PC-9 (cell line): ENCODE measurements around the gene CACNA1D. TPM values are rescaled to one million over a fixed set of nuclear protein-coding genes. Genes with fewer than 3 reads are reported as not detected.

Source experiments
- BruUV-seq: library from RNA; stranded (reverse); fragments of 400-500 nt; replicated peaks from 2 replicates; lab custom pipeline; 2021; lab: Mats Ljungman, UMichigan
- CTCF ChIA-PET: fragments of 300-600 bp; sonication (Branson Sonifier 250); formaldehyde crosslinking; loops from one replicate; lab custom pipeline; 2022; ENCODE audit warnings: antibody characterized with exemption; lab: Charles Lee
- POLR2A ChIA-PET: fragments of 300-600 bp; sonication (Branson Sonifier 250); formaldehyde crosslinking; loops from one replicate; lab custom pipeline; 2022; ENCODE audit warnings: antibody characterized with exemption; ENCODE audit not compliant: unreplicated experiment; lab: Charles Lee
- DNase-seq, 2 experiments: peaks; one replicate each; pipeline versions ENCODE4 v3.0.0 to v3.0.0-alpha.2; 2015 to 2022; ENCODE audit warnings: mixed read lengths in 1 of 2
- H2AFZ ChIP-seq: fragments of 200-600 bp; sonication (generic); 2 replicates; pipeline ENCODE4 v1.8.1; 2017; ENCODE audit warnings: antibody characterized with exemption
- H3F3A ChIP-seq: fragments of 200-600 bp; sonication (generic); 2 replicates; pipeline ENCODE4 v1.8.1; 2017; ENCODE audit warnings: antibody characterized with exemption, mild to moderate bottlenecking, low read depth; ENCODE audit not compliant: insufficient read depth
- H3K27ac ChIP-seq: fragments of 200-600 bp; sonication (generic); 2 replicates; pipeline ENCODE4 v1.6.1; 2016; ENCODE audit warnings: mixed run types
- H3K27me3 ChIP-seq: fragments of 200-600 bp; sonication (generic); 2 replicates; pipeline ENCODE4 v1.6.1; 2016; ENCODE audit warnings: low read depth, mixed run types; ENCODE audit not compliant: insufficient read depth
- H3K36me3 ChIP-seq: fragments of 200-600 bp; sonication (generic); 2 replicates; pipeline ENCODE4 v1.6.1; 2016; ENCODE audit warnings: low read depth, mixed run types
- H3K4me1 ChIP-seq: fragments of 200-600 bp; sonication (generic); replicated peaks from 2 replicates; pipeline ENCODE4 v1.6.1; 2016; ENCODE audit warnings: mixed run types; ENCODE audit not compliant: insufficient read depth
- H3K4me2 ChIP-seq: fragments of 200-600 bp; sonication (generic); 2 replicates; pipeline ENCODE4 v1.6.1; 2017; ENCODE audit warnings: mixed run types
- H3K4me3 ChIP-seq: fragments of 200-600 bp; sonication (generic); 2 replicates; pipeline ENCODE4 v1.6.1; 2016; ENCODE audit warnings: mixed run types
- H3K79me2 ChIP-seq: fragments of 200-600 bp; sonication (generic); 2 replicates; pipeline ENCODE4 v1.6.1; 2017; ENCODE audit warnings: low read depth, mixed run types
- H3K9me2 ChIP-seq: fragments of 200-600 bp; sonication (generic); 2 replicates; pipeline ENCODE4 v1.8.1; 2017; ENCODE audit warnings: mild to moderate bottlenecking; ENCODE audit not compliant: insufficient read depth
- H3K9me3 ChIP-seq: fragments of 200-600 bp; sonication (generic); 2 replicates; pipeline ENCODE4 v1.8.1; 2016; ENCODE audit warnings: low read depth; ENCODE audit not compliant: insufficient read depth
- H4K20me1 ChIP-seq: fragments of 200-600 bp; sonication (generic); 2 replicates; pipeline ENCODE4 v1.8.1; 2017; ENCODE audit not compliant: insufficient read depth
- CTCF ChIP-seq: fragments of 200-600 bp; sonication (generic); conservative IDR thresholded peaks from 2 replicates; pipeline ENCODE4 v1.6.1; 2017; ENCODE audit warnings: mixed run types, antibody characterized with exemption, mild to moderate bottlenecking, moderate library complexity
- EZH2 ChIP-seq: fragments of 200-600 bp; sonication (generic); IDR thresholded peaks from 2 replicates; pipeline ENCODE4 v1.8.0; 2017; ENCODE audit warnings: antibody characterized with exemption, low read depth
- intact Hi-C: fragments of 100-400 bp; cut with micrococcal nuclease; formaldehyde crosslinking; loops from one replicate; pipeline ENCODE4 v1.10.0; 2022; ENCODE audit not compliant: unreplicated experiment
- total RNA-seq: library from RNA; stranded (reverse); gene quantifications from 2 replicates; pipeline ENCODE4 v1.2.3, GENCODE V29; 2021

CACNA1D gene
- total RNA-seq, 1 experiment from 2014 or later = not detected

GRCh38 chr3:53478166-53478830 lies 16.1 kb upstream of the CACNA1D start:
- Histone ChIP-seq H3K9me2 (no peaks in the 10 kb centered on the region), H3F3A (no peaks in the 10 kb centered on the region), H3K27me3 (peaks cover 12% of the 10 kb centered on the region; the same call in 1 of the 2 replicates), H2AFZ (no peak overlapping the region), H3K4me1 (no peaks in the 10 kb centered on the region), H3K36me3 (no peaks in the 10 kb centered on the region), H3K79me2 (no peaks in the 10 kb centered on the region), H3K27ac (no peak overlapping the region), H4K20me1 (no peaks in the 10 kb centered on the region), H3K9me3 (no peaks in the 10 kb centered on the region), H3K4me3 (no peak overlapping the region), H3K4me2 (no peak overlapping the region)
- no peak for DNase-seq
- ChIA-PET CTCF (no interaction called here), POLR2A (no interaction called here)
- BruUV-seq = no TSS peak
- intact Hi-C loops = no loop called here
- TF ChIP-seq EZH2 (no peak), CTCF (no peak)

DNA sequence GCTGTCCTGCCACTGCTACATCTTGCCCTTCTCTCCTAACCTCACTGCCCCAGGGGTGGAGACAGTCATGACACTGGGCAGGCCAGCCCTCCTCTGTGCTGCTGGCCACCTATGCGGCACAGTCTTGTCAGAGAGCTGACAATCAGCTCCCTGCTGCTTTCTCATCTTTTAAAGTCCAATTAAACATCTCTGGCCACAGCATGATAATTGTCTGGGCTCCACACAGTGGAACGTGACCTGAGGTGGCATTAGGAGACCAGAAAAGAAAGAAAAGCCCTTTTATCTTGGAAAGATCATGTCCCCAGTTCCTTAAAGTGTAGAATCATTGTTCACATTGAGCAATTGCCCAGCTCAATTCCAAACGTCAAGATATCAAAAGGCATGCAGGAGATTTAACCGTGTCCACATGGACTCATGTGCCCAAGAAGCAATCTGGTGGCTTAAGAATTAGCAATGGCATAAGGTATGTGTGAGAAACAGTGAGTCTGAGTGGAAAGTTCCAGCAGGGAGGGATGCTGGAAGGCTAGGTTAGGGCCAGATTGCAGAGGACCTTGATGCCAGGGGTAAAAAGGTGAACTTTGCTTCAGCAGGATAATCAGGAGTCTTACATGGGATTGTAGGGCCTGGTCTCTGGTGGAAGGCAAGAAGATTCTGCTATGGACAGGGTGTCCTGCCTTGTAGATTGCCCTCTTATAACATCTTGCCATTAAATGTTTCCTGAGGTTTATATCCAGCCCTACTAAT lies 15.3 kb upstream of the CACNA1D start:
- TF ChIP-seq EZH2 (no peak), CTCF (no peak)
- Histone ChIP-seq H3K27ac (no peak overlapping the region), H3K4me2 (no peak overlapping the region), H3K9me2 (no peaks in the 10 kb centered on the region), H3K9me3 (no peaks in the 10 kb centered on the region), H4K20me1 (no peaks in the 10 kb centered on the region), H3K4me3 (no peak overlapping the region), H3F3A (no peaks in the 10 kb centered on the region), H3K4me1 (no peaks in the 10 kb centered on the region), H3K27me3 (peaks cover 12% of the 10 kb centered on the region; the same call in 1 of the 2 replicates), H3K79me2 (no peaks in the 10 kb centered on the region), H2AFZ (no peak overlapping the region), H3K36me3 (no peaks in the 10 kb centered on the region)
- intact Hi-C loops = no loop called here
- DNase-seq = no peak
- BruUV-seq = no TSS peak
- POLR2A ChIA-PET = no interaction called here
- CTCF ChIA-PET = no interaction called here

DNA sequence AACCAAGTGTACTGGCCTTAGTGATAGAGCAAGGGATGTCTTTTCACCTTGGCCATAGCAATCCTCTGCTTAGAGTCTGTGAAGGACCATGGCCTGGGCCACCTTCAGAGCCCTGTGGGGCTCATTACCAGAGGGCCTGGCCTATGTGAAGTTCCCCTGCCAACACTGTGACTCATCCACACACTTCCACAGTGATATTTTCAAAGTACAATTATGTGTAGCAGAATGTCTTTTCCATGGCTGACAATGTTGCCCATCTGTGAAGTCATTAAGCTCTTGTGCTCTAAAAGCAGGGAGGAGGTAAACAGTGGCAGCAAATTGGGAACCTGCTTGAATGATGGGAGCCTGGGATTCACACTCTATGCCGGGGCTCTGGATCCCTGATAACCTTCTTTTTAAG lies 12.2 kb upstream of the CACNA1D start:
- ChIA-PET POLR2A (no interaction called here), CTCF (no interaction called here)
- no TSS peak for BruUV-seq
- TF ChIP-seq CTCF (no peak), EZH2 (no peak)
- Histone ChIP-seq H4K20me1 (no peaks in the 10 kb centered on the region), H3K27me3 (peaks cover 16% of the 10 kb centered on the region; the same call in 1 of the 2 replicates), H3K36me3 (no peaks in the 10 kb centered on the region), H3F3A (no peaks in the 10 kb centered on the region), H3K9me3 (no peaks in the 10 kb centered on the region), H3K4me1 (no peaks in the 10 kb centered on the region), H3K79me2 (no peaks in the 10 kb centered on the region), H3K9me2 (no peaks in the 10 kb centered on the region), H3K27ac (no peak overlapping the region), H2AFZ (no peak overlapping the region), H3K4me3 (no peak overlapping the region), H3K4me2 (no peak overlapping the region)
- intact Hi-C loops = no loop called here
- no peak for DNase-seq
